ENCODE results near the gene RNPEP.
A peak's percentile ranks its signal among the peaks of the same experiment; 100 is the strongest.
"Not testable (repeated sequence)": the region's sequence is repeated elsewhere in the genome, so short reads cannot be mapped to it uniquely, and the experiment has no call there.

RNPEP gene

GRCh38 chr1:201954263-201955008, 28.0 kb upstream of the RNPEP start:
- Histone ChIP-seq H2AK5ac (ENCODE audit: low read length) (no peak overlapping the region), H2BK5ac (ENCODE audit: low read length) (no peak overlapping the region), H3K79me2 (ENCODE audit: control insufficient read depth, insufficient read depth, low read length) (peaks cover 17% of the 10 kb centered on the region), H2BK120ac (ENCODE audit: low read depth, low read length) (no peak overlapping the region), H4K5ac (ENCODE audit: low read length) (no peak overlapping the region), H3K56ac (ENCODE audit: low read length) (peak overlapping the region; percentile 98), H4K8ac (ENCODE audit: low read depth, low read length) (no peak overlapping the region), H3K79me1 (ENCODE audit: low read length) (peaks cover 5% of the 10 kb centered on the region), H3K9ac (ENCODE audit: low read length) (peak overlapping the region; percentile 90), H3K27me3 (ENCODE audit: insufficient read depth, low read length, poor library complexity) (no peaks in the 10 kb centered on the region), H3K4me3 (ENCODE audit: low read length) (no peak overlapping the region), H2BK15ac (replicated peaks; ENCODE audit: low read depth) (no peak overlapping the region), H3K4ac (ENCODE audit: low read depth, low read length) (no peak overlapping the region), H3K27ac (ENCODE audit: low read depth, low read length) (no peak overlapping the region), H3K4me1 (ENCODE audit: control insufficient read depth, low read depth, low read length) (no peaks in the 10 kb centered on the region), H3K23ac (ENCODE audit: low read length) (no peak overlapping the region), H3K4me2 (ENCODE audit: low read length) (no peak overlapping the region), H3K18ac (ENCODE audit: low read length) (no peak overlapping the region), H3K36me3 (ENCODE audit: control insufficient read depth, insufficient read depth, low read length) (no peaks in the 10 kb centered on the region)
- WGBS (ENCODE audit: extremely low coverage, insufficient coverage, low lambda C conversion rate) = no CpG with 5 or more reads among the region's 24 CpGs
- DNase-seq = peak; percentile 24

- H3K18ac ChIP-seq (ENCODE audit: low read length) = no peak within 1 kb of the TSS
- no peaks in the 10 kb centered on the region for H3K27me3 ChIP-seq (ENCODE audit: insufficient read depth, low read length, poor library complexity)
- H3K79me2 ChIP-seq (ENCODE audit: control insufficient read depth, insufficient read depth, low read length) = peaks cover 17% of the 10 kb centered on the region
- H3K4ac ChIP-seq (ENCODE audit: low read depth, low read length) = no peak within 1 kb of the TSS
- H2AK5ac ChIP-seq (ENCODE audit: low read length) = no peak within 1 kb of the TSS
- no peak within 1 kb of the TSS for H2BK15ac ChIP-seq (replicated peaks; ENCODE audit: low read depth)
- peak; percentile 99 for DNase-seq
- H3K9ac ChIP-seq (ENCODE audit: low read length) = peak within 1 kb of the TSS; percentile 93
- H3K4me1 ChIP-seq (ENCODE audit: control insufficient read depth, low read depth, low read length) = no peaks in the 10 kb centered on the region
- H2BK5ac ChIP-seq (ENCODE audit: low read length) = peak within 1 kb of the TSS; percentile 72
- H2BK120ac ChIP-seq (ENCODE audit: low read depth, low read length) = no peak within 1 kb of the TSS
- H3K23ac ChIP-seq (ENCODE audit: low read length) = no peak within 1 kb of the TSS
- H3K79me1 ChIP-seq (ENCODE audit: low read length) = peaks cover 5% of the 10 kb centered on the region
- WGBS (ENCODE audit: extremely low coverage, insufficient coverage, low lambda C conversion rate) = no CpG with 5 or more reads among the region's 43 CpGs
- H3K36me3 ChIP-seq (ENCODE audit: control insufficient read depth, insufficient read depth, low read length) = no peaks in the 10 kb centered on the region
- peak within 1 kb of the TSS; percentile 96 for H3K4me3 ChIP-seq (ENCODE audit: low read length)
- H4K5ac ChIP-seq (ENCODE audit: low read length) = no peak within 1 kb of the TSS
- H3K4me2 ChIP-seq (ENCODE audit: low read length) = peak within 1 kb of the TSS; percentile 78
- peak within 1 kb of the TSS; percentile 98 for H3K56ac ChIP-seq (ENCODE audit: low read length)
- no peak within 1 kb of the TSS for H4K8ac ChIP-seq (ENCODE audit: low read depth, low read length)
- H3K27ac ChIP-seq (ENCODE audit: low read depth, low read length) = no peak within 1 kb of the TSS
These were observed 27.3 kb upstream of the RNPEP start, which contains the start of gene TIMM17A for GRCh38 chr1:201955009-201955728. TSS of gene TIMM17A (plus strand) at chr1:201955503. CDS start at chr1:201955527, 24 bp downstream.

DNA sequence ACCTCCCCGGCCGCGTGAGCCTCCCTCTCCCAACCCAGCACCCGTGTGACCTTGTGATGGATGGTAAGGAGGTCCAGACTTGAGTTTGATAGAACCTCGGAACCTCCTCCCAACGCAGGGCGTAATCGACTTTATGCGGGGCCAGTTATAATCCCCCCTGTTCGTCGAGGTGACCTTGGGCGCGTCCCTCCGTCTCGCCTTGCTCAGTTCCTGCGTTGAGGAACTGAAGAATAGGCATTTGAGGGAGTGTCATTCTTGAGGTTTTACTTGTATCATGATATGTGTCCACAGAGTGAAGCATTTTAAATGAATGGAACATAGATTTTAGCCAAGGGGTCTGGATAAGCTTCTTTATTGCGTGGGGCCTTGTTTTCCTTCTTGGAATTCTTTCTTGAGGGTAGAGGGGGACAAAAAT, 26.7 kb upstream of the RNPEP start:
- Histone ChIP-seq H3K23ac (ENCODE audit: low read length) (no peak overlapping the region), H3K4ac (ENCODE audit: low read depth, low read length) (no peak overlapping the region), H2BK5ac (ENCODE audit: low read length) (peak overlapping the region; percentile 14), H2AK5ac (ENCODE audit: low read length) (no peak overlapping the region), H3K4me1 (ENCODE audit: control insufficient read depth, low read depth, low read length) (no peaks in the 10 kb centered on the region), H3K36me3 (ENCODE audit: control insufficient read depth, insufficient read depth, low read length) (no peaks in the 10 kb centered on the region), H3K79me1 (ENCODE audit: low read length) (peaks cover 5% of the 10 kb centered on the region), H3K18ac (ENCODE audit: low read length) (no peak overlapping the region), H3K4me2 (ENCODE audit: low read length) (peak overlapping the region; percentile 78), H3K9ac (ENCODE audit: low read length) (peak overlapping the region; percentile 93), H3K79me2 (ENCODE audit: control insufficient read depth, insufficient read depth, low read length) (peaks cover 17% of the 10 kb centered on the region), H4K8ac (ENCODE audit: low read depth, low read length) (no peak overlapping the region), H3K27me3 (ENCODE audit: insufficient read depth, low read length, poor library complexity) (no peaks in the 10 kb centered on the region), H3K4me3 (ENCODE audit: low read length) (peak overlapping the region; percentile 96), H3K56ac (ENCODE audit: low read length) (peak overlapping the region; percentile 97), H2BK15ac (replicated peaks; ENCODE audit: low read depth) (no peak overlapping the region), H4K5ac (ENCODE audit: low read length) (no peak overlapping the region), H3K27ac (ENCODE audit: low read depth, low read length) (no peak overlapping the region), H2BK120ac (ENCODE audit: low read depth, low read length) (no peak overlapping the region)
- WGBS (ENCODE audit: extremely low coverage, insufficient coverage, low lambda C conversion rate) = no CpG with 5 or more reads among the region's 17 CpGs
- no peak for DNase-seq

DNA sequence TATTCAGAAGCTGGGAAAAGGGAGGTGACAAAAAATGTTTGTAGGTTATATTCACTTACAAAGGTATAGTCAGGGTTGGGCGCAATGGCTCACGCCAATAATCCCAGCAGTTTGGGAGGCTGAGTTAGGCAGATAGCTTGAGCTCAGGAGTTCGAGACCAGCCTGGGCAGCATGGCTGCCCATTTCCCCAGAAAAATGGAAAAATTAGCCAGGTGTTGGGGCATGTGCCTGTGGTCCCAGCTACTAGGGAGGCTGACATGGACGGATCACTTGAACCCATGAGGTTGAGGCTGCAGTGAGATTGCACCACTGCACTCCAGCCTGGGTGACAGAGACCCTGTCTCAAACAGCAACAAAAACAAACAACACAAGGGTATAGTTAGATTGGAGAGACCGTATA, 24.1 kb upstream of the RNPEP start:
- Histone ChIP-seq H2BK120ac (ENCODE audit: low read depth, low read length) (no peak overlapping the region), H3K79me1 (ENCODE audit: low read length) (peaks cover 5% of the 10 kb centered on the region), H3K79me2 (ENCODE audit: control insufficient read depth, insufficient read depth, low read length) (peaks cover 17% of the 10 kb centered on the region), H2BK15ac (replicated peaks; ENCODE audit: low read depth) (no peak overlapping the region), H3K36me3 (ENCODE audit: control insufficient read depth, insufficient read depth, low read length) (peaks cover 2% of the 10 kb centered on the region), H3K18ac (ENCODE audit: low read length) (no peak overlapping the region), H3K4ac (ENCODE audit: low read depth, low read length) (no peak overlapping the region), H3K23ac (ENCODE audit: low read length) (no peak overlapping the region), H2AK5ac (ENCODE audit: low read length) (no peak overlapping the region), H3K56ac (ENCODE audit: low read length) (no peak overlapping the region), H4K5ac (ENCODE audit: low read length) (no peak overlapping the region), H4K8ac (ENCODE audit: low read depth, low read length) (no peak overlapping the region), H3K4me3 (ENCODE audit: low read length) (no peak overlapping the region), H3K27me3 (ENCODE audit: insufficient read depth, low read length, poor library complexity) (no peaks in the 10 kb centered on the region), H3K4me1 (ENCODE audit: control insufficient read depth, low read depth, low read length) (no peaks in the 10 kb centered on the region), H3K4me2 (ENCODE audit: low read length) (no peak overlapping the region), H3K9ac (ENCODE audit: low read length) (no peak overlapping the region), H3K27ac (ENCODE audit: low read depth, low read length) (no peak overlapping the region), H2BK5ac (ENCODE audit: low read length) (no peak overlapping the region)
- no CpG with 5 or more reads among the region's 5 CpGs for WGBS (ENCODE audit: extremely low coverage, insufficient coverage, low lambda C conversion rate)
- no peak for DNase-seq

DNA sequence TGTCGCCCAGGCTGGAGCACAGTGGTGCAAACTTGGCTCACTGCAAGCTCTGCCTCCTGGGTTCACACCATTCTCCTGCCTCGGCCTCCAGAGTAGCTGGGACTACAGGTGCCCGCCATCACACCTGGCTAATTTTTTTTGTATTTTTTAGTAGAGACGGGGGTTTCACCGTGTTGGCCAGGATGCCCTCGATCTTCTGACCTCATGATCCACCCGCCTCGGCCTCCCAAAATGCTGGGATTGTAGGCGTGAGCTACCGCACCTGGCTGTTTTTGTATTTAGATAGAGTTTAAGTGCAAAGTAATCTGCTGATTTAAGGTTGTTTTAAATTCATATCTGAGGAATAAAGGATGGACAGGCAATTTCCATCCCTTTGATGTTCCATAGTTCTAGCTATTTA, 20.1 kb upstream of the RNPEP start:
- H2BK15ac ChIP-seq (replicated peaks; ENCODE audit: low read depth); H2BK5ac ChIP-seq (ENCODE audit: low read length); H4K5ac ChIP-seq (ENCODE audit: low read length); H3K4me2 ChIP-seq (ENCODE audit: low read length); H3K56ac ChIP-seq (ENCODE audit: low read length); H3K27me3 ChIP-seq (ENCODE audit: insufficient read depth, low read length, poor library complexity); H4K8ac ChIP-seq (ENCODE audit: low read depth, low read length); H3K79me2 ChIP-seq (ENCODE audit: control insufficient read depth, insufficient read depth, low read length); H3K4me1 ChIP-seq (ENCODE audit: control insufficient read depth, low read depth, low read length); H3K4ac ChIP-seq (ENCODE audit: low read depth, low read length); H3K23ac ChIP-seq (ENCODE audit: low read length); H3K9ac ChIP-seq (ENCODE audit: low read length); H2BK120ac ChIP-seq (ENCODE audit: low read depth, low read length); H3K18ac ChIP-seq (ENCODE audit: low read length); DNase-seq; H2AK5ac ChIP-seq (ENCODE audit: low read length); H3K27ac ChIP-seq (ENCODE audit: low read depth, low read length); H3K4me3 ChIP-seq (ENCODE audit: low read length); H3K36me3 ChIP-seq (ENCODE audit: control insufficient read depth, insufficient read depth, low read length); H3K79me1 ChIP-seq (ENCODE audit: low read length): not testable (repeated sequence)
- WGBS (ENCODE audit: extremely low coverage, insufficient coverage, low lambda C conversion rate) = no CpG with 5 or more reads among the region's 10 CpGs

All from mesendoderm (in vitro differentiated cells).